GM18517 (cell line): ENCODE measurements around the gene FFAR4.

Experiments
- ATAC-seq: cut with Tn5 transposase; IDR thresholded peaks from one replicate; pipeline ENCODE4 v1.9.1; 2021; ENCODE audit warnings: mild to moderate bottlenecking, moderate library complexity; ENCODE audit not compliant: unreplicated experiment

The FFAR4 gene

GRCh38 chr10:93598157-93598556 is 31.7 kb downstream of the FFAR4 start:
- no peak for ATAC-seq

GRCh38 chr10:93599335-93599734 is 32.9 kb downstream of the FFAR4 start:
- no peak for ATAC-seq

DNA sequence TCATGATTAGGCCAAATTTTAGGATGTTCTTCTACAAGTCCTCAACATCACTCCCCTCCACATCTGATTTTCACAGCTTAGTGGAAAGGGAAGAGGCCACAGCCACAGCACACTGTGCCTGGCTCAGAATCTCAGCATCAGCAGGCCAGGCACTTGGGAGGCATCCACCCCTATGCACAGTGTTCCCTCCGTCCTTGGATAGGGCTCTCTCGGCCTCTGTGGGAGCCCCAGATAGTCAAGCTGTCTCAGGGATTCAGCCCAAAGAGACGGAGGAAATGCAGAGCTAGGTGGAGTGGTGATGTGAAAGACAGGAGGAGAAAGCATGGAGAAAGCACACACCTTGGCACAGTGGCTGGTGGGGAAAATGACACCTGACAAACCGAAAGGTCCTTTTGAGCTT is 33.3 kb downstream of the FFAR4 start:
- ATAC-seq = no peak

- ATAC-seq = no peak
Measured at GRCh38 chr10:93600446-93601145, 34.1 kb downstream of the FFAR4 start.

DNA sequence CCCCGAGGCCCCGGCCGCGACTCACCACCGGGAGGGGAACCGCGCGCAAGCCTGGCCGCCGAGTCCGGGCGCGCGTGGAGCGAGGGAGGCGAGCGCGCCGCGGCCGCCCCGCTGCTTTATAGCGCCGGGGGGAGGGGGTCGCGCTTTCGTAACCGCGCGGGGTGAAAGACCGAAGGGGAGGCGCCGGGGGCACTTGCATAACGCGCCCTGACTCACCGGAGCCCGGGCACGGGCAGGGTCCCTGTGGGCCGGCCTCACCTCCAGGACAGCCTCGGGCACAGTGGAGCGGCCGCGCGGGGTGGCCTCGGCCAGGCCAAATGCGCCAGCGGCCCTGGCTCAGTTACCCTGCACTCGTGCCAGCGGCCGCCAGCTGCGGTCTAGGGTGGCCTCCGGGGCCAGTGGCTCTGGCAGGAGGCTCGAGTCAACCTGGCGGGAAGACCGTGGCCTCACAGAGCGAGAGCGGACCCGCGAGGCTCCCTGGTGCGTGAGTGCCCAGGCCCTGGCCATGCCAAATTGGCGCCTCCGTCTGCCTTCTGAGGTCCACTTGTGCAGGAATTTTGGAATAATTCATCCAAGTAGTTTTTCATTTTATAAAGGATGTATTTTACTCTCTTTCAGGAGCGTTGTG is 34.8 kb downstream of the FFAR4 start, which contains the start of gene RBP4:
RBP4 (minus strand) TSS at position 90 of the 628 bp plus-strand sequence. CDS start 207 bp downstream, outside the sequence.
- ATAC-seq = no peak

DNA sequence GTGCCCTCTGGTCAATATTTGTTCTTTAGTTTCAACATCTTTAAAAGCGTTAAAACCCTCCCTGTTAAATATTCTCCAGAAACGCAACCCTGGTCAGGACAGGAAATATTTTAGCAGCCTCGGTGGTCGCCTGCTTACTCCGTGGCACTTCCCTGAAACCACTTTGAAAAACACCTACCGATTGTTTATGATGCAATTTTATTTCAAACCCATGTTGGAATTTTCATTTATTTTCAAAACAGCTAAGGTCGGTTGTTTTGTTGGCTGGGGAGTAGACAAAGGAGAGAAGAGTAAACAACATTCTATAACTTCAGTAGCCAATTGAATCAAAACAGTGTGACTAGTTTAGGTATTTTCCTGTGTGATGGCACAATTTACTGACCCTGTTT is 35.3 kb downstream of the FFAR4 start:
- no peak for ATAC-seq

DNA sequence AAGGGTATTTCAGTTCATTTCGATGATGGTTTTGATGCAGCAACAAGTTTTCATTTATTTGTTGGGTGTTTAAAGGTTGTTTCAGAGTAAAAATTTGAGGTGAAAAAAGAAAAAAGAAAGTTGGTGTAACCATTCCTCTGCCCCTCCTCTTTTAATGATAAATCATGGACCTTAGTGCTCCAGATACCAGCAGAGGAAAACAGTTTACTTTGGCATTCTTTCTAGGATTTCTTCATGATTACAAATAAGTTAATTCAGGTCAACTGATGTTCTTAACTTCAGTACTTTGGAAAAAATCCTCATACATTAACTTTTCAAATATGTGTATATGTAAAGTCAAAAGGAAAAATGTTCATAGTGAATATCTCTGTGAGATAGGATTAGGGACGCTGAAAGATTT is 36.6 kb downstream of the FFAR4 start:
- no peak for ATAC-seq

DNA sequence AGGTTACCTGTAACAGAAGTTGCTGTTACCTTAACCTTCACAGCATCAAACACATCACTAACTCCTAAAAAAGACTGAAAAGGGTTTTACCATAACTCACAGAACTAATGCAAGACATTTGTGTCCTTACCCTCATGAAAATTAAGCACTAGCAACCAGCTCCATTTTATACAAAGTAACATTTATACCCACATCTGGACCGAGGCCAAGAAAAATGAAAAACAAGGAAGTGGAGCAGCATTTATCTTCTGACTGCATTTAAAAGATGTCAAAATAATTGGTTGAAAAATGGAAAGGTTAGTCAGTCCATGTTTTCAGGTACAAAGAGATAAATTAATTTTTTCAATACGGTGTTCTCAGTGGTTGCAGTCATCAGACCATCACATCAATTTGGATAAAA is 37.7 kb downstream of the FFAR4 start:
- no peak for ATAC-seq

GRCh38 chr10:93608421-93608820 is 42.0 kb downstream of the FFAR4 start:
- ATAC-seq = no peak

- ATAC-seq = no peak
Measured at GRCh38 chr10:93612311-93612710, 45.8 kb downstream of the FFAR4 start, which contains the start of gene PDE6C. Gene PDE6C (plus strand): TSS chr10:93612537. CDS start chr10:93612726, 189 bp downstream.

- no peak for ATAC-seq
Measured at GRCh38 chr10:93613126-93613525, 46.7 kb downstream of the FFAR4 start.

- ATAC-seq = no peak
Measured at GRCh38 chr10:93614101-93614825, 47.8 kb downstream of the FFAR4 start.

GRCh38 chr10:93615576-93616235 is 49.2 kb downstream of the FFAR4 start:
- no peak for ATAC-seq

DNA sequence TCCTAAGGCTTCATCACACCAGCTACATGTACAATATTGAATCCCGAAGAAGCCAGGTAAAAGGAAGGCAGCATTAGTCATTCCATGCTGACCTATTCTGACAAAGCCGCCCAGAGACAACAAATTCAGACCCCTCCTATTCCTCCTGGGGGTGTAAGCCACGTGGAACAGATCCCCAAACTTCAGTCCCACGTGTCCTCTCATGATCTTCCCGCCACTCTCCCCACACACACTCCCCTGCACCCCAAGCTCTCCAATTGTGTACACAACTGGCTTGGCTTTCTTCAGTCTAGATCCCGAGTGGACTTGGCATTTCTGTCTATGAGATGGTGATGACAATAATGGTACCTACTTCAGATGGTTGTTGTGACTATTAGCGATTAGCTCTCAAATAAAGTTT is 54.5 kb downstream of the FFAR4 start:
- ATAC-seq = no peak

- ATAC-seq = no peak
Measured at GRCh38 chr10:93622942-93623341, 56.5 kb downstream of the FFAR4 start.

DNA sequence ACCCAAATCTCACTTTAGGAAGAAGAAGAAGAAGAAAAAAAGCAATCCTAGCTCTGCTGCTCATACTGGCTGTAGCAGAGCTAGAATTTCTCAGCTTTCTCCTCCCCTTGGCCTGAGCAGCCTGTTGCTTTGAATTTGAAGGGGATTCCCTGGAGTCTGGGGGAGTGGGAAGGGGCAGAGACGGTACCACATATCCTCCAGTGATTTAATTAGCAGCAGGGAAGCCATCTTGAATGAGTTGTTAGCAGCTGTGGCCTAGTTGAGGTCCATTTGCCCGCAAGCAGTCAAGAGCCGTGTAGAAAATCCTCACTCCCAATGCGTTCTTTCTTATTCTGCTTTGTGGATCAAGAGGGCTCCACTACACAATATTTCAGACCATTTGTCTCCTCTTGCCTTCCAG is 62.4 kb downstream of the FFAR4 start:
- ATAC-seq = no peak

GRCh38 chr10:93629647-93630305 is 63.3 kb downstream of the FFAR4 start:
- no peak for ATAC-seq

GRCh38 chr10:93630625-93631557 is 64.4 kb downstream of the FFAR4 start:
- ATAC-seq = no peak
